Ectodermal cell (in vitro differentiated cells): Measurements from ENCODE around the gene GNL1.
"Not testable (repeated sequence)": the region's sequence is repeated elsewhere in the genome, so short reads cannot be mapped to it uniquely, and the experiment has no call there.

Experiments
- H3K27ac ChIP-seq: 2 replicates; pipeline ENCODE4 v1.7.0; 2013; ENCODE audit warnings: mild to moderate bottlenecking, low read depth, low read length; ENCODE audit not compliant: insufficient read depth, poor library complexity, severe bottlenecking
- H3K27me3 ChIP-seq: 2 replicates; pipeline ENCODE4 v1.7.0; 2013; ENCODE audit warnings: mild to moderate bottlenecking, low read length; ENCODE audit not compliant: insufficient read depth, control insufficient read depth, poor library complexity, severe bottlenecking
- H3K36me3 ChIP-seq: one replicate; pipeline ENCODE4 v1.7.0; 2013; ENCODE audit warnings: low read length; ENCODE audit not compliant: control insufficient read depth, insufficient read depth
- H3K4me1 ChIP-seq: one replicate; pipeline ENCODE4 v1.7.0; 2013; ENCODE audit warnings: low read length; ENCODE audit not compliant: control insufficient read depth, insufficient read depth
- H3K4me3 ChIP-seq: 2 replicates; pipeline ENCODE4 v1.7.0; 2013; ENCODE audit warnings: low read depth, low read length, control low read depth; ENCODE audit not compliant: insufficient read depth
- H3K9me3 ChIP-seq: 2 replicates; pipeline ENCODE4 v1.7.0; 2013; ENCODE audit warnings: mild to moderate bottlenecking, low read length, moderate library complexity; ENCODE audit not compliant: control insufficient read depth
- WGBS, 2 experiments: methylation state at CpG; one replicate each; pipeline ENCODE4 v1.1.7; 2013; ENCODE audit warnings: missing lambda C conversion rate in 2 of 2; 5-methylcytosine and 5-hydroxymethylcytosine counted together

The GNL1 gene

DNA sequence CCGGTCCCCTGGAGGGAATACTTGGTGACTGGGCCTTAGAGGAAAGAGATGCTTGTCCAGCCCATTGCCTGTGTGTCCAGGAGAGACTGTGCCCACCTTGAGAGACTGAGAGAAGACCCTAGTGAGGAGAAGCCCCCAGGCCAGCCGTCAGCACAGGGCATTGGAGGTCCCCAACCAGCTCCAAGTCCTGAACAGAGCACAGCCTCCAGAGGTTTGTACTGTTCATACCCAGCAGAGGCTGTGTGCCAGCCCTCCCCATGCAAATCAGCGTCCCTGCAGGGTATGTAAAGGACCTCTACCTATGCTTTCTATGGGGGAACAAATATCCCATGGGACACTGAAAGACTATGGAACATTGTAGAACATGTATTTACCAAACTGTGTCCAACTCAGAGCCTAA is 58.6 kb downstream of the GNL1 start:
- Histone ChIP-seq H3K36me3 (peaks cover 1% of the 10 kb centered on the region), H3K27ac (no peak overlapping the region), H3K9me3 (no peaks in the 10 kb centered on the region), H3K27me3 (no peaks in the 10 kb centered on the region), H3K4me1 (no peaks in the 10 kb centered on the region), H3K4me3 (no peak overlapping the region)
- WGBS, 2 experiments: 86 to 90% methylated on average over 3 of the region's 3 CpGs

GRCh38 chr6:30497261-30497599 is 59.1 kb downstream of the GNL1 start:
- 93 to 94% methylated on average over 5 of the region's 5 CpGs for WGBS, 2 experiments
- H3K36me3 ChIP-seq, H3K4me1 ChIP-seq, H3K4me3 ChIP-seq, H3K27ac ChIP-seq, H3K9me3 ChIP-seq, H3K27me3 ChIP-seq: not testable (repeated sequence)

DNA sequence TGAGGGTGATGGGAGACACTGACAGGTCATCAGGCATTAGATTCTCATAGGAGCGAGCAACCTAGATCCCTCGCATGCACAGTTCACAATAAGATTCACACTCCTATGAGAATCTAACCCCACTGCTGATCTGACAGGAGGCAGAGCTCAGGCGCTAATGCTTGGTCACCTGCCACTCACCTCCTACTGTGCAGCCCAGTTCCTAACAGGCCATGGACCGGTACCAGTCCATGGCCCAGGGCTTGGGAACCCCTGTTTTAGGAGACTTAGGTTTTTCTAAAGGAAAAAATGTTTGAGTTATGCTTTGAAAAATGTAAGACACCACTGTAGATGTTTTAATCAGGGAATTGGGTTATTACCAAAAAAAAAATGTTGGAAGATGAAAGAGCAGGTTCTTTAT is 60.3 kb downstream of the GNL1 start:
- H3K27ac ChIP-seq: no peak overlapping the region
- H3K36me3 ChIP-seq: peaks cover 6% of the 10 kb centered on the region
- H3K4me3 ChIP-seq: no peak overlapping the region
- H3K4me1 ChIP-seq: no peaks in the 10 kb centered on the region
- H3K9me3 ChIP-seq: no peaks in the 10 kb centered on the region
- no peaks in the 10 kb centered on the region for H3K27me3 ChIP-seq
- 91 to 94% methylated on average over 4 of the region's 4 CpGs for WGBS, 2 experiments

DNA sequence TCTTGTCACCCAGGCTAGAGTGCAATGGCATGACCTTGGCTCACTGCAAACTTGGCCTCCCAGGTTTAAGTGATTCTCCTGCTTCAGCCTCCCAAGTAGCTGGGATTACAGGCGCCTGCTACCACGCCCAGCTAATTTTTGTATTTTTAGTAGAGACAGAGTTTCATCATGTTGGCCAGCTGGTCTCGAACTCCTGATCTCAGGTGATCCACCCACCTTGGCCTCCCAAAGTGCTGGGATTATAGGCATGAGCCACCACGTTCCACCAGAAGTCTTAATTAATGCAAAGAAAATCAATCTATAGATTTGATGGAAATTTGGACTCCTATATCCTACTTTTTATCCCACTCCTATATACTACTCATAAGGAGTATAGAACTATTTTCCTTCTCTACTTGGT is 61.2 kb downstream of the GNL1 start:
- WGBS, 2 experiments: 85 to 91% methylated on average over 4 of the region's 4 CpGs
- H3K4me3 ChIP-seq, H3K27ac ChIP-seq, H3K27me3 ChIP-seq, H3K9me3 ChIP-seq, H3K36me3 ChIP-seq, H3K4me1 ChIP-seq: not testable (repeated sequence)

DNA sequence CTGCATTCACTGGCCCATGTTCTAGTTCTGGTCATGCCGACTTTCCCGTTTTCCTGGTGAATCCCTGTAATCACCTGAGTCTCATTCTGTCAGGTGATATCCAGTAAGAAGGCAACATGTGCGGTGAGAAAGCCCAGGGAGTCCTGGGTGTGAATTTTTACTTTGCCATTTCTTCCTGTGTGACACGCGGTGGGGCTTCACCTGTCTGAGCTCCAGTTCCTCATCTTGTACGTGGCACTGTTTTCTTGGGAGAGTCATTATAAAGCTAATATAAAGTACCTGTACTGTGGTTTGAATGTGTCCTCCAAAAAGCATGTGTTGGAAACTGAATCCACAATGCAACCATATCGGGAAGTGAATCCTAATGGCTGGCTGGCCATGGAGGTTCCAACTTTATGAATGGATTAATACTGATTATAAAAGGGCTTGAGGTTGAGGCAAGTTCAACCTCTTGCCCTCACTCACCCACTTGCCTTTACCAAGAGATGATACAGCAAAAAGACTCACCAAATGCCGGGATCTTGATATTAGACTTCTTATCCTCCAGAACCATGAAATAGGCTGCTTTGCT is 61.9 kb downstream of the GNL1 start:
- H3K4me1 ChIP-seq: no peaks in the 10 kb centered on the region
- no peaks in the 10 kb centered on the region for H3K9me3 ChIP-seq
- H3K36me3 ChIP-seq: peaks cover 6% of the 10 kb centered on the region
- H3K27me3 ChIP-seq: peaks cover 5% of the 10 kb centered on the region
- H3K27ac ChIP-seq: no peak overlapping the region
- no peak overlapping the region for H3K4me3 ChIP-seq
- WGBS, 2 experiments: 93 to 95% methylated on average over 8 of the region's 8 CpGs

DNA sequence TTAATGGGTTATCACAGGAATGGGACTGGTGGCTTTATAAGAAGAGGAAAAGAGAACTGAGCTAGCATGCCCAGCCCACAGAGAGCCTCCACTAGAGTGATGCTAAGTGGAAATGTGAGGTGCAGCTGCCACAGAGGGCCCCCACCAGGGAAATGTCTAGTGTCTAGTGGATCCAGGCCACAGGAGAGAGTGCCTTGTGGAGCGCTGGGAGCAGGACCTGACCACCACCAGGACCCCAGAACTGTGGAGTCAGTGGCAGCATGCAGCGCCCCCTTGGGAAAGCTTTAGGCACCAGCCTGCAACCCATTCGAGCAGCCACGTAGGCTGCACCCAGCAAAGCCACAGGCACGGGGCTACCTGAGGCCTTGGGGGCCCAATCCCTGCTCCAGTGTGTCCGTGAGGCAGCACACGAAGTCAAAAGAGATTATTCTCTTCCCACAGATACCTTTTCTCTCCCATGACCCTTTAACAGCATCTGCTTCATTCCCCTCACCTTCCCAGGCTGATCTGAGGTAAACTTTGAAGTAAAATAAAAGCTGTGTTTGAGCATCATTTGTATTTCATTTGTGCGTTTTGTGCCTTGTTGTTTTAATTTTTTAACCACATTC is 62.5 kb downstream of the GNL1 start:
- Histone ChIP-seq H3K4me3 (no peak overlapping the region), H3K9me3 (no peaks in the 10 kb centered on the region), H3K27me3 (peaks cover 5% of the 10 kb centered on the region), H3K36me3 (peaks cover 6% of the 10 kb centered on the region), H3K27ac (no peak overlapping the region), H3K4me1 (no peaks in the 10 kb centered on the region)
- WGBS, 2 experiments: 69 to 80% methylated on average over 8 of the region's 8 CpGs

GRCh38 chr6:30491991-30492952 is 64.0 kb downstream of the GNL1 start:
- Histone ChIP-seq H3K9me3 (no peaks in the 10 kb centered on the region), H3K27me3 (peaks cover 5% of the 10 kb centered on the region), H3K4me1 (no peaks in the 10 kb centered on the region), H3K27ac (no peak overlapping the region), H3K4me3 (no peak overlapping the region), H3K36me3 (peaks cover 6% of the 10 kb centered on the region)
- WGBS, 2 experiments: 93 to 95% methylated on average over 16 of the region's 16 CpGs
